ENCODE measurements around the gene UTF1. TPM values are rescaled to one million over a fixed set of nuclear protein-coding genes. Genes with fewer than 3 reads are reported as not detected.

The UTF1 gene
- total and polyA plus RNA-seq, 4 donors: 0.06 to 0.52 TPM; not detected in 2

- WGBS, 2 donors: 88 to 90% methylated on average over 19 of the region's 19 CpGs
These were observed 34.9 kb upstream of the UTF1 start for GRCh38 chr10:133195096-133195495.

GRCh38 chr10:133195611-133196010 is 34.4 kb upstream of the UTF1 start:
- Histone ChIP-seq H3K9me3 (ENCODE audit: control insufficient read depth in 4 of 4, insufficient read depth in 3 of 4, low read length in 3 of 4) (peaks cover 0 to 3% (median 3%) of the 10 kb centered on the region in 4 donors), H3K9ac (ENCODE audit: insufficient read depth in 1 of 2, low read length in 2 of 2) (no peak overlapping the region), H3K27me3 (ENCODE audit: control insufficient read depth in 3 of 3, insufficient read depth in 3 of 3, low read length in 2 of 3) (no peaks in the 10 kb centered on the region), H3K36me3 (ENCODE audit: control insufficient read depth in 4 of 4, insufficient read depth in 4 of 4, low read length in 4 of 4) (no peaks in the 10 kb centered on the region), H3K4me1 (ENCODE audit: control insufficient read depth in 5 of 5, insufficient read depth in 5 of 5, low read length in 5 of 5) (no peaks in the 10 kb centered on the region), H3K27ac (ENCODE audit: low read depth in 1 of 2, low read length in 1 of 2) (no peak overlapping the region), H3K4me3 (no peak overlapping the region)
- TF ChIP-seq CTCF (IDR thresholded peaks at IDR 0.05; ENCODE audit: control extremely low read depth, extremely low read depth): no peak
- DNase-seq: no peak
- WGBS, 2 donors: 91 to 92% methylated on average over 23 of the region's 23 CpGs
- no peak for ATAC-seq (ENCODE audit: insufficient read depth, low FRiP score)

More at GRCh38 chr10:133195096-133195495, 34.9 kb upstream of the UTF1 start:
- Histone ChIP-seq H3K4me3 (no peak overlapping the region), H3K4me1 (ENCODE audit: control insufficient read depth in 5 of 5, insufficient read depth in 5 of 5, low read length in 5 of 5) (no peaks in the 10 kb centered on the region), H3K36me3 (ENCODE audit: control insufficient read depth in 4 of 4, insufficient read depth in 4 of 4, low read length in 4 of 4) (no peaks in the 10 kb centered on the region), H3K27ac (ENCODE audit: low read depth in 1 of 2, low read length in 1 of 2) (no peak overlapping the region), H3K9ac (ENCODE audit: insufficient read depth in 1 of 2, low read length in 2 of 2) (no peak overlapping the region), H3K9me3 (ENCODE audit: control insufficient read depth in 4 of 4, insufficient read depth in 3 of 4, low read length in 3 of 4) (peaks cover 0 to 3% (median 3%) of the 10 kb centered on the region in 4 donors), H3K27me3 (ENCODE audit: control insufficient read depth in 3 of 3, insufficient read depth in 3 of 3, low read length in 2 of 3) (no peaks in the 10 kb centered on the region)
- ATAC-seq (ENCODE audit: insufficient read depth, low FRiP score) (no peak), DNase-seq (no peak)
- no peak for TF ChIP-seq CTCF (IDR thresholded peaks at IDR 0.05; ENCODE audit: control extremely low read depth, extremely low read depth)

- Histone ChIP-seq H3K36me3 (ENCODE audit: control insufficient read depth in 4 of 4, insufficient read depth in 4 of 4, low read length in 4 of 4) (no peaks in the 10 kb centered on the region), H3K4me3 (no peak overlapping the region), H3K27ac (ENCODE audit: low read depth in 1 of 2, low read length in 1 of 2) (no peak overlapping the region), H3K9ac (ENCODE audit: insufficient read depth in 1 of 2, low read length in 2 of 2) (peak overlapping the region in 1 of 2 donors; percentile 11), H3K9me3 (ENCODE audit: control insufficient read depth in 4 of 4, insufficient read depth in 3 of 4, low read length in 3 of 4) (peaks cover 0 to 3% (median 3%) of the 10 kb centered on the region in 4 donors), H3K27me3 (ENCODE audit: control insufficient read depth in 3 of 3, insufficient read depth in 3 of 3, low read length in 2 of 3) (no peaks in the 10 kb centered on the region), H3K4me1 (ENCODE audit: control insufficient read depth in 5 of 5, insufficient read depth in 5 of 5, low read length in 5 of 5) (no peaks in the 10 kb centered on the region)
- WGBS, 2 donors: 81 to 85% methylated on average over 24 of the region's 24 CpGs
- peak; percentile 18 to 44 (median 24) for DNase-seq
- no peak for TF ChIP-seq CTCF (IDR thresholded peaks at IDR 0.05; ENCODE audit: control extremely low read depth, extremely low read depth)
- ATAC-seq (ENCODE audit: insufficient read depth, low FRiP score): no peak
These were observed 33.6 kb upstream of the UTF1 start for GRCh38 chr10:133196221-133196915.
